ENCODE measurements around the gene CFDP1.

CFDP1 gene

GRCh38 chr16:75323933-75324332 is 109.4 kb downstream of the CFDP1 start:
- no peak overlapping the region for H3K9ac ChIP-seq (ENCODE audit: low read length)
- H3K36me3 ChIP-seq (ENCODE audit: insufficient read depth, low read length): no peaks in the 10 kb centered on the region
- no peaks in the 10 kb centered on the region for H3K9me3 ChIP-seq (ENCODE audit: low read length)

GRCh38 chr16:75323198-75323597 is 110.1 kb downstream of the CFDP1 start:
- H3K27ac ChIP-seq (ENCODE audit: low read depth, low read length): no peak overlapping the region
- no peaks in the 10 kb centered on the region for H3K9me3 ChIP-seq (ENCODE audit: low read length)
- H3K27me3 ChIP-seq (ENCODE audit: control insufficient read depth in 1 of 2, insufficient read depth in 2 of 2, low read length in 2 of 2): no peaks in the 10 kb centered on the region
- no peaks in the 10 kb centered on the region for H3K4me1 ChIP-seq (ENCODE audit: insufficient read depth, low read length)
- no peaks in the 10 kb centered on the region for H3K36me3 ChIP-seq (ENCODE audit: insufficient read depth, low read length)
- no peak overlapping the region for H3K9ac ChIP-seq (ENCODE audit: low read length)
- H3K4me3 ChIP-seq (ENCODE audit: low read depth in 1 of 2, low read length in 2 of 2): no peak overlapping the region

More at GRCh38 chr16:75323933-75324332, 109.4 kb downstream of the CFDP1 start:
- no peak overlapping the region for H3K4me3 ChIP-seq (ENCODE audit: low read depth in 1 of 2, low read length in 2 of 2)
- H3K27me3 ChIP-seq (ENCODE audit: control insufficient read depth in 1 of 2, insufficient read depth in 2 of 2, low read length in 2 of 2): no peaks in the 10 kb centered on the region
- no peaks in the 10 kb centered on the region for H3K4me1 ChIP-seq (ENCODE audit: insufficient read depth, low read length)
- no peak overlapping the region for H3K27ac ChIP-seq (ENCODE audit: low read depth, low read length)

- Histone ChIP-seq H3K27ac (ENCODE audit: low read depth, low read length) (no peak overlapping the region), H3K4me3 (ENCODE audit: low read depth in 1 of 2, low read length in 2 of 2) (no peak overlapping the region), H3K9ac (ENCODE audit: low read length) (no peak overlapping the region), H3K27me3 (ENCODE audit: control insufficient read depth in 1 of 2, insufficient read depth in 2 of 2, low read length in 2 of 2) (no peaks in the 10 kb centered on the region), H3K9me3 (ENCODE audit: low read length) (no peaks in the 10 kb centered on the region), H3K36me3 (ENCODE audit: insufficient read depth, low read length) (no peaks in the 10 kb centered on the region), H3K4me1 (ENCODE audit: insufficient read depth, low read length) (no peaks in the 10 kb centered on the region)
Measured at GRCh38 chr16:75322740-75323139, 110.6 kb downstream of the CFDP1 start.

- Histone ChIP-seq H3K4me1 (ENCODE audit: insufficient read depth, low read length) (no peaks in the 10 kb centered on the region), H3K27me3 (ENCODE audit: control insufficient read depth in 1 of 2, insufficient read depth in 2 of 2, low read length in 2 of 2) (no peaks in the 10 kb centered on the region), H3K27ac (ENCODE audit: low read depth, low read length) (no peak overlapping the region), H3K9me3 (ENCODE audit: low read length) (no peaks in the 10 kb centered on the region), H3K36me3 (ENCODE audit: insufficient read depth, low read length) (no peaks in the 10 kb centered on the region), H3K9ac (ENCODE audit: low read length) (no peak overlapping the region), H3K4me3 (ENCODE audit: low read depth in 1 of 2, low read length in 2 of 2) (no peak overlapping the region)
Measured at GRCh38 chr16:75320435-75320834, 112.9 kb downstream of the CFDP1 start.

GRCh38 chr16:75319513-75320411 is 113.5 kb downstream of the CFDP1 start:
- Histone ChIP-seq H3K27ac (ENCODE audit: low read depth, low read length) (no peak overlapping the region), H3K4me1 (ENCODE audit: insufficient read depth, low read length) (no peaks in the 10 kb centered on the region), H3K27me3 (ENCODE audit: control insufficient read depth in 1 of 2, insufficient read depth in 2 of 2, low read length in 2 of 2) (no peaks in the 10 kb centered on the region), H3K9me3 (ENCODE audit: low read length) (no peaks in the 10 kb centered on the region), H3K4me3 (ENCODE audit: low read depth in 1 of 2, low read length in 2 of 2) (no peak overlapping the region), H3K36me3 (ENCODE audit: insufficient read depth, low read length) (no peaks in the 10 kb centered on the region), H3K9ac (ENCODE audit: low read length) (no peak overlapping the region)

GRCh38 chr16:75318737-75319136 is 114.6 kb downstream of the CFDP1 start:
- no peak overlapping the region for H3K4me3 ChIP-seq (ENCODE audit: low read depth in 1 of 2, low read length in 2 of 2)
- H3K9ac ChIP-seq (ENCODE audit: low read length): no peak overlapping the region
- H3K4me1 ChIP-seq (ENCODE audit: insufficient read depth, low read length): no peaks in the 10 kb centered on the region
- H3K27me3 ChIP-seq (ENCODE audit: control insufficient read depth in 1 of 2, insufficient read depth in 2 of 2, low read length in 2 of 2): no peaks in the 10 kb centered on the region
- no peaks in the 10 kb centered on the region for H3K36me3 ChIP-seq (ENCODE audit: insufficient read depth, low read length)
- H3K9me3 ChIP-seq (ENCODE audit: low read length): no peaks in the 10 kb centered on the region
- H3K27ac ChIP-seq (ENCODE audit: low read depth, low read length): no peak overlapping the region

GRCh38 chr16:75317532-75317931 is 115.8 kb downstream of the CFDP1 start:
- no peak overlapping the region for H3K27ac ChIP-seq (ENCODE audit: low read depth, low read length)

GRCh38 chr16:75317101-75317522 is 116.2 kb downstream of the CFDP1 start:
- no peak overlapping the region for H3K9ac ChIP-seq (ENCODE audit: low read length)
- H3K4me1 ChIP-seq (ENCODE audit: insufficient read depth, low read length): peaks cover under 1% of the 10 kb centered on the region
- H3K9me3 ChIP-seq (ENCODE audit: low read length): no peaks in the 10 kb centered on the region
- H3K27ac ChIP-seq (ENCODE audit: low read depth, low read length): no peak overlapping the region
- no peak overlapping the region for H3K4me3 ChIP-seq (ENCODE audit: low read depth in 1 of 2, low read length in 2 of 2)
- no peaks in the 10 kb centered on the region for H3K36me3 ChIP-seq (ENCODE audit: insufficient read depth, low read length)
- no peaks in the 10 kb centered on the region for H3K27me3 ChIP-seq (ENCODE audit: control insufficient read depth in 1 of 2, insufficient read depth in 2 of 2, low read length in 2 of 2)

More at GRCh38 chr16:75317532-75317931, 115.8 kb downstream of the CFDP1 start:
- H3K9ac ChIP-seq (ENCODE audit: low read length): no peak overlapping the region
- no peaks in the 10 kb centered on the region for H3K4me1 ChIP-seq (ENCODE audit: insufficient read depth, low read length)
- H3K27me3 ChIP-seq (ENCODE audit: control insufficient read depth in 1 of 2, insufficient read depth in 2 of 2, low read length in 2 of 2): no peaks in the 10 kb centered on the region
- no peaks in the 10 kb centered on the region for H3K36me3 ChIP-seq (ENCODE audit: insufficient read depth, low read length)
- H3K4me3 ChIP-seq (ENCODE audit: low read depth in 1 of 2, low read length in 2 of 2): no peak overlapping the region
- no peaks in the 10 kb centered on the region for H3K9me3 ChIP-seq (ENCODE audit: low read length)

- no peak overlapping the region for H3K27ac ChIP-seq (ENCODE audit: low read depth, low read length)
- no peaks in the 10 kb centered on the region for H3K36me3 ChIP-seq (ENCODE audit: insufficient read depth, low read length)
- no peaks in the 10 kb centered on the region for H3K9me3 ChIP-seq (ENCODE audit: low read length)
- H3K9ac ChIP-seq (ENCODE audit: low read length): no peak overlapping the region
- H3K4me1 ChIP-seq (ENCODE audit: insufficient read depth, low read length): peaks cover 7% of the 10 kb centered on the region
- H3K27me3 ChIP-seq (ENCODE audit: control insufficient read depth in 1 of 2, insufficient read depth in 2 of 2, low read length in 2 of 2): no peaks in the 10 kb centered on the region
- no peak overlapping the region for H3K4me3 ChIP-seq (ENCODE audit: low read depth in 1 of 2, low read length in 2 of 2)
Measured at GRCh38 chr16:75315539-75316306, 117.6 kb downstream of the CFDP1 start.

- Histone ChIP-seq H3K9me3 (ENCODE audit: low read length) (no peaks in the 10 kb centered on the region), H3K27me3 (ENCODE audit: control insufficient read depth in 1 of 2, insufficient read depth in 2 of 2, low read length in 2 of 2) (no peaks in the 10 kb centered on the region), H3K4me3 (ENCODE audit: low read depth in 1 of 2, low read length in 2 of 2) (no peak overlapping the region), H3K36me3 (ENCODE audit: insufficient read depth, low read length) (no peaks in the 10 kb centered on the region), H3K4me1 (ENCODE audit: insufficient read depth, low read length) (peaks cover 7% of the 10 kb centered on the region), H3K9ac (ENCODE audit: low read length) (no peak overlapping the region), H3K27ac (ENCODE audit: low read depth, low read length) (no peak overlapping the region)
Measured at GRCh38 chr16:75312875-75313274, 120.4 kb downstream of the CFDP1 start.

- Histone ChIP-seq H3K27me3 (ENCODE audit: control insufficient read depth in 1 of 2, insufficient read depth in 2 of 2, low read length in 2 of 2) (no peaks in the 10 kb centered on the region), H3K36me3 (ENCODE audit: insufficient read depth, low read length) (no peaks in the 10 kb centered on the region), H3K27ac (ENCODE audit: low read depth, low read length) (no peak overlapping the region), H3K4me3 (ENCODE audit: low read depth in 1 of 2, low read length in 2 of 2) (no peak overlapping the region), H3K9ac (ENCODE audit: low read length) (no peak overlapping the region), H3K9me3 (ENCODE audit: low read length) (no peaks in the 10 kb centered on the region), H3K4me1 (ENCODE audit: insufficient read depth, low read length) (peaks cover 8% of the 10 kb centered on the region)
Measured at GRCh38 chr16:75311383-75311938, 121.8 kb downstream of the CFDP1 start.
